ENCODE measurements around the gene TACC2. TPM values are rescaled to one million over a fixed set of nuclear protein-coding genes. Genes with fewer than 3 reads are reported as not detected.

TACC2 gene
- total RNA-seq, 3 donors from 2014 or later = 26.1 to 30.5 (median 28.5) TPM

DNA sequence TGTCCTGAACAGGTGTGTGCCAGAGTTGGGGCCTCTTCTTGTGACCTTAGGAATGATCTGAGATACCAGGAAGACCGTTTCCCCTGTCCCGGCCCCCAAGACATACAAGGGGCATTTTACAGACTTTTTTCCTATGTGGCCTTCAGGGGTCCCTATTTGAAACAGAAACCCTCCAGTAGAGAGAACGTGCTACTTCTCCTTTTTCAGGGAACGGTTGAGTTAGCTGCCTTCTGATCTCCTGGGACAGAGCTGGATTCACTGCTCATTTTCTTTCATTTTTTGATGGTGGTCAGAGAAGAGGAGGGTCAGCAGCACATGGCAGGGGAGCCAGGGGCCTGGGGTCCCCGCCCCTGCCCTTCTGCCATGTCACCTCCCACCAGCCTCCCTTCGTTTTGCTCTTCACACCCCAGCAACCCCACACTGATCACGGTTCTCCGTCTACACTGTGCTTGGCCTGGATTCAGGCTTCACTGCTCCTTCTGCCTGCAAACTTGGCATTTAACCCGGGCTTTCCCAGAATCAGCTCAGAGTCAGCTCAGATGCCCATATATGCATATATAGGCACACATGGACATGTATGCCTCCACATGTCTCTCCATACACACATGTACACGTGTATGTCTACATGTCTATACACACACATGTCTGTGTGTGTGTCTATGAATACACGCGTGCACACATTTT, 144.1 kb downstream of the TACC2 start:
- Histone ChIP-seq H3K4me3 (peak overlapping the region in 1 of 3 donors; percentile 27), H3K4me1 (no peaks in the 10 kb centered on the region), H3K36me3 (no peaks in the 10 kb centered on the region), H3K27ac (no peak overlapping the region), H3K27me3 (no peaks in the 10 kb centered on the region), H3K9me3 (no peaks in the 10 kb centered on the region)
- no peak for DNase-seq (ENCODE audit: low spot score in 2 of 2)
- intact Hi-C loops (cut with DNase I; ENCODE audit: low total_unique reads) = loop anchor here (10.0 kb wide), 1 partner anchor 528 kb away; no protein-coding TSS in a partner anchor
- no peak for TF ChIP-seq POLR2AphosphoS5 (IDR thresholded peaks at IDR 0.05)
- TF ChIP-seq, protein P1, sequence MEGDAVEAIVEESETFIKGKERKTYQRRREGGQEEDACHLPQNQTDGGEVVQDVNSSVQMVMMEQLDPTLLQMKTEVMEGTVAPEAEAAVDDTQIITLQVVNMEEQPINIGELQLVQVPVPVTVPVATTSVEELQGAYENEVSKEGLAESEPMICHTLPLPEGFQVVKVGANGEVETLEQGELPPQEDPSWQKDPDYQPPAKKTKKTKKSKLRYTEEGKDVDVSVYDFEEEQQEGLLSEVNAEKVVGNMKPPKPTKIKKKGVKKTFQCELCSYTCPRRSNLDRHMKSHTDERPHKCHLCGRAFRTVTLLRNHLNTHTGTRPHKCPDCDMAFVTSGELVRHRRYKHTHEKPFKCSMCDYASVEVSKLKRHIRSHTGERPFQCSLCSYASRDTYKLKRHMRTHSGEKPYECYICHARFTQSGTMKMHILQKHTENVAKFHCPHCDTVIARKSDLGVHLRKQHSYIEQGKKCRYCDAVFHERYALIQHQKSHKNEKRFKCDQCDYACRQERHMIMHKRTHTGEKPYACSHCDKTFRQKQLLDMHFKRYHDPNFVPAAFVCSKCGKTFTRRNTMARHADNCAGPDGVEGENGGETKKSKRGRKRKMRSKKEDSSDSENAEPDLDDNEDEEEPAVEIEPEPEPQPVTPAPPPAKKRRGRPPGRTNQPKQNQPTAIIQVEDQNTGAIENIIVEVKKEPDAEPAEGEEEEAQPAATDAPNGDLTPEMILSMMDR (IDR thresholded peaks at IDR 0.05) = no peak
- TF ChIP-seq POLR2A (IDR thresholded peaks at IDR 0.05) = no peak

DNA sequence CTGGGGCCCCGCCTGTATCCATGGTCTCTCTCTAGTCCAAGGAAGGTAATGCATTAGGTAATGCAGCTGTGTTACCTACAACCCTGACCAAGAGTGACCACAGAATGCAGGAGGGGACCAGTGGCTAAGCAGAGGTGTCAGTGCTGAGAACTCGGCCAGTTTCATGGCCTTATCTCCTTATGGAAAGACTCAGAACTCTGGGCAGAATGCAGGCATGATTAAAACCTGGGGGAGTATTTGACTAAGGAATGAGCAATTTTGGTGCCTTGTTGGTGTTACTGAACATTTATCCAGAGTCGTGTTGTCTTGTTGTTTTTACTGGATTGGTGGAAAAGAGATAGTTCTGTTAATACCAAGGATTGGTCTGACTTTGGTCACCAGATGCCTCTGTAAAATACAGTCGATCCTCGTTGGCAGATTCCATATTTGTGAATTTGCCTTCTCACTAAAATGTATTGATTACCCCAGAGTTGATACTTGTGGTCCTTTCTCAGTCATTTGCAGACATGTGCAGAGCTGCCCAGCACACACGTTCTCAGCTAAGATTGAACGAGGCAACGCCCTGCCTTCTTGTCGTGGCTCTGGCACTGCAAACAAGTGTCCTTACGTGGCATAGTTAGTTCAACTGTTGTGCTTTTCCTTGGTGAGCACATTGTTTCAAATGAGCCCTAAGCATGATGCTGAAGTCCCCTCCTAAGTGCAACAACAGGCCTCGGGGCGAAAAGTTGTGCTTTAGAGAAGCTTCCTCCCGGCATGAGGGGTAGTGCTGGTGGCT, 146.5 kb downstream of the TACC2 start:
- no peaks in the 10 kb centered on the region for H3K4me1 ChIP-seq
- H3K27me3 ChIP-seq = no peaks in the 10 kb centered on the region
- intact Hi-C loops (cut with DNase I; ENCODE audit: low total_unique reads) = loop anchor here (10.0 kb wide), 1 partner anchor 531 kb away; no protein-coding TSS in a partner anchor
- H3K36me3 ChIP-seq = no peaks in the 10 kb centered on the region
- H3K9me3 ChIP-seq = no peaks in the 10 kb centered on the region
- no peak overlapping the region for H3K27ac ChIP-seq
- no peak for DNase-seq (ENCODE audit: low spot score in 2 of 2)
- TF ChIP-seq, protein P1 (IDR thresholded peaks at IDR 0.05) = no peak
- TF ChIP-seq POLR2A (IDR thresholded peaks at IDR 0.05) (no peak), POLR2AphosphoS5 (IDR thresholded peaks at IDR 0.05) (no peak)
- H3K4me3 ChIP-seq = no peak overlapping the region

DNA sequence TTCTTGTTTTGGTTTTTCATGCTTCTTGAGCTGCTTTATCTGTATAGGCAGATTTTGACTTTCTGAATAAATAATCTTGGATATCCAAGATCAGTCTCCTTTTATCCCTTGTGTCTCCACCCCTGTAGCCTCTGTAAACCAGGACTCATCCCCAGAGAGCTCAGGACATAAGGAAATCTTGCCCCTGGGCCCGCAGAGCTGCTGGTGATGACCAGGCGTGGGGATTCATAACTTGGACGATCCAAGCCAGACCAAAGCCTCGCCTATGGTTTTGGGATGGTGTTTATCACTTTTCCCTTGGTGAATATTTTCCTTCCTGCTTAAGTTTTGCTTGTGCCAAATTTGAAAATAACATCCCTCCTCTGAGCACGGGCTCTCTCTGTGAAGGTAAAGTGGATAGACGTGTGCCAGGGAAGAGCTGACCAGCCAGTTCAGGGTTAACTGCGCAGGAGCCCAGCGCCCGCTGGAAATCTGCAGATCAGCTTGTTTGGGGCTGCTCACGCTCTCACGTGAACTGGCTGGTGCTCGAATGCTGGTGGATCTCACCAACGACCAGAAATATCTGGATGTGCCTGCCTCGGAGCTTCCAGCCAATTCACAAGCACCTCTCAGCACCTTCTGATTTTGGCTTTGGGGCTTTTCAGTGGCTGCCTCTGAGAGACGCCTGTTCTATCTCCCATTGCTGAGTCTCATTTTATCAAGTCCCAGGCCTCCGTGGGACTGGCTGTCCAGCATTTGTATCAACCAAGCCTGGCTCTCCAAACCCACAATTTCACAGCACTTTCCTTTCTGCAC, 150.1 kb downstream of the TACC2 start:
- intact Hi-C loops (cut with DNase I; ENCODE audit: low total_unique reads) = loop anchor here (10.0 kb wide), 1 partner anchor 534 kb away; no protein-coding TSS in a partner anchor
- no peaks in the 10 kb centered on the region for H3K4me1 ChIP-seq

DNA sequence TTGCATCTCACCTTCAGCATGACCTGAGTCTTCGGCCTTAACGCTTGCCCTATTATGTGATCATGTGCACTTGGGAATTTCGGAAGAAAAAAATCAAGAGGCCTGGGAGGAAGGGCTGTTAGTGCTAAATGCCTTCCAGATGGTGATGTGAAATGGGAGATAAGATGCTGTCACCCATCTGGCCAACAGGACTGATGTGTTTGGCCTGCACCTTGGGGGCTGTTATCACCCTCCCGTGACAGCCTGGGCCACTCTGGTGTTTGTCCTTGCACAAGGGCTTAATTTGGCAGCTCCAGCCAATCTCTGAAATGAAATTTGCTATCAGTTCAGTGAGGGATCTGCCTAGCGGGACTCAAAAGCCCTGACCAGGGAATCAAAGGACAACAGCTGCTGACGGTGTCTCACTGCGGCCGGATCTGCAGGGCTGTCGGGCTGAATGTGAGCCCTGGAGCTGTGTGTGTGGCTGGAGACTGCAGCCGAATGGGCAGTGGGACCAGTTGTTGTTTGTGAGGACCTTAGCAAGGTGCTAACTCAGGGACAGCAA, 150.7 kb downstream of the TACC2 start:
- intact Hi-C loops (cut with DNase I; ENCODE audit: low total_unique reads) = loop anchor here (10.0 kb wide), 1 partner anchor 535 kb away; no protein-coding TSS in a partner anchor
- Histone ChIP-seq H3K27me3 (no peaks in the 10 kb centered on the region), H3K4me1 (no peaks in the 10 kb centered on the region), H3K27ac (peak overlapping the region; percentile 35 to 50), H3K36me3 (no peaks in the 10 kb centered on the region), H3K4me3 (no peak overlapping the region), H3K9me3 (peaks cover 0 to 2% of the 10 kb centered on the region in 2 donors)
- DNase-seq (ENCODE audit: low spot score in 2 of 2) = no peak
- TF ChIP-seq POLR2AphosphoS5 (IDR thresholded peaks at IDR 0.05) = no peak
- TF ChIP-seq, protein P1 (IDR thresholded peaks at IDR 0.05) = no peak
- no peak for TF ChIP-seq POLR2A (IDR thresholded peaks at IDR 0.05)

More for the DNA sequence above, 150.1 kb downstream of the TACC2 start:
- Histone ChIP-seq H3K27me3 (no peaks in the 10 kb centered on the region), H3K9me3 (no peaks in the 10 kb centered on the region), H3K27ac (peak overlapping the region in 1 of 2 donors; percentile 50), H3K4me3 (no peak overlapping the region), H3K36me3 (no peaks in the 10 kb centered on the region)
- TF ChIP-seq POLR2AphosphoS5 (IDR thresholded peaks at IDR 0.05) (no peak), POLR2A (IDR thresholded peaks at IDR 0.05) (no peak)
- TF ChIP-seq, protein P1 (IDR thresholded peaks at IDR 0.05) = no peak
- DNase-seq (ENCODE audit: low spot score in 2 of 2) = no peak
